H9 (cell line): ENCODE measurements around the gene CHCHD3. TPM values are rescaled to one million over a fixed set of nuclear protein-coding genes. Genes with fewer than 3 reads are reported as not detected.

Experiments
- DNase-seq: peaks from one replicate; pipeline ENCODE4 v3.0.0-alpha.2; 2017
- H2AFZ ChIP-seq: one replicate; pipeline ENCODE4 v1.6.1; 2013; ENCODE audit warnings: mild to moderate bottlenecking, low read length, control low read depth, moderate library complexity
- H2AK5ac ChIP-seq: 2 replicates; pipeline ENCODE4 v1.6.1; 2013; ENCODE audit warnings: low read length, control low read depth, mixed read lengths; ENCODE audit not compliant: insufficient read length
- H2BK120ac ChIP-seq: one replicate; pipeline ENCODE4 v1.6.1; 2013; ENCODE audit warnings: low read depth, mild to moderate bottlenecking, low read length, control low read depth, inconsistent platforms; ENCODE audit not compliant: poor library complexity, severe bottlenecking
- H2BK12ac ChIP-seq: 2 replicates; pipeline ENCODE4 v1.6.1; 2013; ENCODE audit warnings: low read length, control low read depth, mixed read lengths, low read depth; ENCODE audit not compliant: insufficient read length
- H2BK15ac ChIP-seq: 2 replicates; pipeline ENCODE4 v1.6.1; 2013; ENCODE audit warnings: low read depth, low read length, control low read depth
- H2BK20ac ChIP-seq: one replicate; pipeline ENCODE4 v1.6.1; 2013; ENCODE audit warnings: low read depth, mild to moderate bottlenecking, low read length, control low read depth, inconsistent platforms; ENCODE audit not compliant: poor library complexity, severe bottlenecking
- H2BK5ac ChIP-seq: 2 replicates; pipeline ENCODE4 v1.6.1; 2013; ENCODE audit warnings: low read length, control low read depth, mixed read lengths; ENCODE audit not compliant: insufficient read length
- H3K14ac ChIP-seq: 2 replicates; pipeline ENCODE4 v1.6.1; 2013; ENCODE audit warnings: low read length, control low read depth; ENCODE audit not compliant: insufficient read depth
- H3K18ac ChIP-seq: 2 replicates; pipeline ENCODE4 v1.6.1; 2013; ENCODE audit warnings: low read depth, mild to moderate bottlenecking, mixed read lengths, low read length, control low read depth; ENCODE audit not compliant: insufficient read length
- H3K23ac ChIP-seq: 2 replicates; pipeline ENCODE4 v1.6.1; 2013; ENCODE audit warnings: low read length, control low read depth, mixed read lengths, low read depth; ENCODE audit not compliant: insufficient read length
- H3K23me2 ChIP-seq: 2 replicates; pipeline ENCODE4 v1.6.1; 2013; ENCODE audit warnings: low read depth, mild to moderate bottlenecking, mixed read lengths, low read length, control low read depth; ENCODE audit not compliant: insufficient read length, poor library complexity, severe bottlenecking
- H3K27ac ChIP-seq: 2 replicates; pipeline ENCODE4 v1.5.1; 2013; ENCODE audit warnings: low read length, control low read depth, mixed read lengths, low read depth; ENCODE audit not compliant: insufficient read length
- H3K27me3 ChIP-seq: 2 replicates; pipeline ENCODE4 v1.6.1; 2013; ENCODE audit warnings: low read length, control low read depth, inconsistent platforms; ENCODE audit not compliant: insufficient read depth
- H3K4ac ChIP-seq: 2 replicates; pipeline ENCODE4 v1.6.1; 2013; ENCODE audit warnings: low read depth, mild to moderate bottlenecking, control low read depth, inconsistent platforms, low read length, moderate library complexity
- H3K4me1 ChIP-seq: 2 replicates; pipeline ENCODE4 v1.6.1; 2013; ENCODE audit warnings: low read length, control low read depth, inconsistent platforms; ENCODE audit not compliant: insufficient read depth
- H3K4me2 ChIP-seq: 2 replicates; pipeline ENCODE4 v1.6.1; 2013; ENCODE audit warnings: low read length, control low read depth, mixed read lengths; ENCODE audit not compliant: insufficient read length, insufficient read depth
- H3K56ac ChIP-seq: 2 replicates; pipeline ENCODE4 v1.6.1; 2013; ENCODE audit warnings: low read depth, mild to moderate bottlenecking, mixed read lengths, low read length, control low read depth; ENCODE audit not compliant: insufficient read length
- H3K79me1 ChIP-seq: 2 replicates; pipeline ENCODE4 v1.6.1; 2013; ENCODE audit warnings: low read depth, mild to moderate bottlenecking, moderate library complexity, low read length, control low read depth, inconsistent platforms; ENCODE audit not compliant: insufficient read depth, poor library complexity, severe bottlenecking
- H3K79me2 ChIP-seq: 2 replicates; pipeline ENCODE4 v1.6.1; 2013; ENCODE audit warnings: low read length, control low read depth, inconsistent platforms; ENCODE audit not compliant: insufficient read depth
- H3K9ac ChIP-seq: 2 replicates; pipeline ENCODE4 v1.6.1; 2013; ENCODE audit warnings: low read length, control low read depth, mixed read lengths; ENCODE audit not compliant: insufficient read length; ENCODE audit errors: extremely low read depth
- H3K9me3 ChIP-seq: one replicate; pipeline ENCODE4 v1.6.1; 2013; ENCODE audit warnings: low read depth, low read length, inconsistent platforms; ENCODE audit not compliant: control insufficient read depth
- H3T11ph ChIP-seq: one replicate; pipeline ENCODE4 v1.6.1; 2013; ENCODE audit warnings: mild to moderate bottlenecking, low read length, control low read depth, inconsistent platforms
- H4K20me1 ChIP-seq: one replicate; pipeline ENCODE4 v1.6.1; 2013; ENCODE audit not compliant: control insufficient read depth, insufficient read length, insufficient read depth
- H4K5ac ChIP-seq: 2 replicates; pipeline ENCODE4 v1.6.1; 2013; ENCODE audit warnings: low read depth, mild to moderate bottlenecking, mixed read lengths, low read length, control low read depth; ENCODE audit not compliant: insufficient read length
- H4K8ac ChIP-seq: replicated peaks from 2 replicates; pipeline ENCODE4 v1.6.1; 2013; ENCODE audit warnings: low read length, control low read depth, mixed read lengths, low read depth; ENCODE audit not compliant: insufficient read length
- H4K91ac ChIP-seq: 2 replicates; pipeline ENCODE4 v1.6.1; 2013; ENCODE audit warnings: low read depth, mild to moderate bottlenecking, moderate library complexity, mixed read lengths, low read length, control low read depth; ENCODE audit not compliant: insufficient read length
- H3K27ac Mint-ChIP-seq, 3 experiments: 2 replicates in 2 of 3; 3 replicates in 1 of 3; pipeline ENCODE4 v1.8.0; 2020 to 2021; ENCODE audit warnings: mixed read lengths in 3 of 3, mild to moderate bottlenecking in 1 of 3, moderate library complexity in 1 of 3
- H3K27me3 Mint-ChIP-seq: 2 replicates; pipeline ENCODE4 v1.8.0; 2021; ENCODE audit warnings: low read depth, mild to moderate bottlenecking, moderate library complexity, mixed read lengths
- H3K36me3 Mint-ChIP-seq, 3 experiments: 2 replicates in 2 of 3; 3 replicates in 1 of 3; pipeline ENCODE4 v1.8.0; 2020 to 2021; ENCODE audit warnings: low read depth in 3 of 3, mixed read lengths in 3 of 3; ENCODE audit not compliant: insufficient read depth in 1 of 3
- H3K4me1 Mint-ChIP-seq, 2 experiments: 2 replicates each; pipeline ENCODE4 v1.8.0; 2020; ENCODE audit warnings: mixed read lengths in 2 of 2
- H3K4me3 Mint-ChIP-seq, 2 experiments: 2 replicates in 1 of 2; 3 replicates in 1 of 2; pipeline ENCODE4 v1.8.0; 2020 to 2021; ENCODE audit warnings: mild to moderate bottlenecking in 2 of 2, mixed read lengths in 2 of 2, moderate library complexity in 1 of 2
- H3K9me3 Mint-ChIP-seq, 2 experiments: 2 replicates in 1 of 2; 3 replicates in 1 of 2; pipeline ENCODE4 v1.8.0; 2020; ENCODE audit warnings: mild to moderate bottlenecking in 2 of 2, mixed read lengths in 2 of 2, moderate library complexity in 1 of 2
- CTCF ChIP-seq: fragments of 200-600 bp; sonication (generic); conservative IDR thresholded peaks from 3 replicates; pipeline ENCODE4 v1.8.0; 2021; ENCODE audit warnings: antibody characterized with exemption, mild to moderate bottlenecking
- WGBS: extraction: QIAGEN DNeasy Blood & Tissue Kit; methylation state at CpG from one replicate; pipeline ENCODE4 v1.1.7; 2013; ENCODE audit warnings: missing lambda C conversion rate, low lambda C conversion rate, mixed read lengths; ENCODE audit not compliant: insufficient read length; ENCODE audit errors: extremely low coverage; 5-methylcytosine and 5-hydroxymethylcytosine counted together
- total RNA-seq: library from RNA; stranded (reverse); gene quantifications from 2 replicates; pipeline ENCODE4 v1.2.1, GENCODE V29; 2021

Gene CHCHD3
- total RNA-seq, 1 experiment from 2014 or later = 104 TPM

- Histone ChIP-seq H4K20me1 (no peaks in the 10 kb centered on the region), H2BK120ac (no peak overlapping the region), H4K91ac (no peak overlapping the region), H3K9me3 (no peaks in the 10 kb centered on the region), H3K4me1 (peaks cover 3% of the 10 kb centered on the region; the same call in 1 of the 2 replicates), H2BK15ac (no peak overlapping the region), H2AK5ac (no peak overlapping the region), H3K79me2 (peaks cover 15% of the 10 kb centered on the region; the same call in 1 of the 2 replicates), H4K5ac (no peak overlapping the region), H2BK5ac (no peak overlapping the region), H3K27ac (no peak overlapping the region), H3K18ac (no peak overlapping the region), H3K79me1 (peaks cover 5% of the 10 kb centered on the region), H4K8ac (no peak overlapping the region), H2BK12ac (no peak overlapping the region), H3K4ac (no peak overlapping the region), H3K23me2 (no peaks in the 10 kb centered on the region), H2AFZ (no peak overlapping the region), H3T11ph (no peak overlapping the region), H3K14ac (no peak overlapping the region), H3K4me2 (no peak overlapping the region), H3K23ac (no peak overlapping the region), H3K27me3 (no peaks in the 10 kb centered on the region), H3K56ac (no peak overlapping the region), H2BK20ac (no peak overlapping the region), H3K9ac (no peak overlapping the region)
- TF ChIP-seq CTCF = no peak
- peaks cover 3 to 9% (median 4%) of the 10 kb centered on the region in 3 experiments; a peak in 6 of 7 replicates for H3K36me3 Mint-ChIP-seq
- H3K9me3 Mint-ChIP-seq = no peaks in the 10 kb centered on the region
- H3K4me1 Mint-ChIP-seq = peaks cover 34 to 35% of the 10 kb centered on the region in 2 experiments
- H3K4me3 Mint-ChIP-seq = no peak overlapping the region
- no peaks in the 10 kb centered on the region for H3K27me3 Mint-ChIP-seq
- no peak for DNase-seq
- WGBS = no CpG with 5 or more reads among the region's 5 CpGs
- H3K27ac Mint-ChIP-seq = no peak overlapping the region
Measured at GRCh38 chr7:133050200-133050995, 31.5 kb downstream of the CHCHD3 start.
